Measurements from ENCODE around the gene XKR8.
"Not testable (repeated sequence)": the region's sequence is repeated elsewhere in the genome, so short reads cannot be mapped to it uniquely, and the experiment has no call there.

XKR8 gene

DNA sequence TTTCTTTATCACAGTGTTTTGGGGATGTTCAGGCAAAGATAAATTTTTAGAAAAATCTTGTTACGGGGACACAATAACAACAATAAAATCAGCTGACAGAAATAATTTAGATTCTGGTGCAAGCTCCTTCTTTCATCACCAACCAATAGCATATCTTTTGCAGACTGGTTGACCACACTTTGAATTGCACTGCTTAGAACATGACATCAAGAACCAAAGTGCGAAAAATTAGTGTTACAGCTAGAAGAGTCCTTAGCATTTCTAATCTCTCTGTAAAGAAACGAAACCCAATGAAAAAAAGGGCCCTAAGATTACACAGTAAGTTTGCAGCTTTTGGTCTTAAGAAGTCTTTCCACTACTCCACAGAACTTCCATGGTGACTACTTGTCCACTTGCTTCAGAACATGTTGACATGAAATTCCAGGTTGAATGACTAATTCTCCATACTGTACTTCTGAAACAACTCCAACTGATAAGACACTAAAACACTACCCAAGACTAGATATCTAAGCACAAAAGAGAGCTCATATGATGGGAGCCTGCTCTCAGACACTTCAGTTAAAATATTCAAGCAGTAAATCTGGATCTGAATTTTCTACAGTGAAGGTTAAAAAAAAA lies 31.3 kb downstream of the XKR8 start:
- no peak for DNase-seq (ENCODE audit: low read depth, low spot score)

- DNase-seq (ENCODE audit: low read depth, low spot score) = no peak
Measured at GRCh38 chr1:27992276-27992675, 32.5 kb downstream of the XKR8 start.

- DNase-seq (ENCODE audit: low read depth, low spot score) = no peak
Measured at GRCh38 chr1:27993241-27993640, 33.5 kb downstream of the XKR8 start.

DNA sequence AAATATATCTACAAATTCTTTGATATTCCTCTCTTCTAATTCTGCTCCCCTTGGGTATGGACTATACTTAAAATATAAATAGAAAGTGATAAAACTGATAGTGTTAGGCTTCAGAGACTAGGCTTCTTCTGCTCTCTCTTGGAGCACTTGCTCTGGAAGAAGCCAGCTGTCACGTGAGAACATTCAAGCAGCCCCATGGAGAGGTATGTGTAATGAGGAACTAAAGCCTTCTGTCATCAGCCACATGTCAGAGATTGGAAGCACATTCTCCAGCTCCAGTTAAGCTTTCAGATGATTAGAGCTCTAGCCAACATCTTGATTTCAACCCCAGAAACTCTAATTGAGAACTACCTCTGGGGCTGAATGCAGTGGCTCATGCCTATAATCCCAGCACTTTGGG lies 34.3 kb downstream of the XKR8 start:
- DNase-seq (ENCODE audit: low read depth, low spot score) = no peak

GRCh38 chr1:27994526-27994925 lies 34.8 kb downstream of the XKR8 start:
- DNase-seq (ENCODE audit: low read depth, low spot score) = not testable (repeated sequence)

DNA sequence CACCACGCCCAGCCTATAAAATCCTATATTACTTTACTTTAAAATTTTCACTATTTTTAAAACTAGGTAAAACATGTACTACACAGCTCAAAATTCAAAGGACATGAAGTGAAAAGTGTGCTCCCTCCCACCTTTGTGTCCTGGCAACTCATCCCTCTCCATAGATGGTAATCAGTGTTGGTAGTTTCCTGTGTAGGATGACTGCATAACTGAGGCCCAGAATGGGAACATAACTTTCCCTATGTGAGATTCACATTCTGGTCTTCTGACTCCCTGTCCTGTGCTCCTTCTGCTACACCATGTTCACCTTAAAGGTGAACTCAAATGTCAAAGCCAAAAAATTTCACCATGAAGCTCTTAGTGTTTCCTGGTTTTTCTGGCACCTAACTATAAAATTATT lies 39.3 kb downstream of the XKR8 start:
- DNase-seq (ENCODE audit: low read depth, low spot score) = no peak

GRCh38 chr1:28002600-28002999 lies 42.8 kb downstream of the XKR8 start:
- DNase-seq (ENCODE audit: low read depth, low spot score) = no peak

GRCh38 chr1:28003117-28003516 lies 43.3 kb downstream of the XKR8 start:
- not testable (repeated sequence) for DNase-seq (ENCODE audit: low read depth, low spot score)

DNA sequence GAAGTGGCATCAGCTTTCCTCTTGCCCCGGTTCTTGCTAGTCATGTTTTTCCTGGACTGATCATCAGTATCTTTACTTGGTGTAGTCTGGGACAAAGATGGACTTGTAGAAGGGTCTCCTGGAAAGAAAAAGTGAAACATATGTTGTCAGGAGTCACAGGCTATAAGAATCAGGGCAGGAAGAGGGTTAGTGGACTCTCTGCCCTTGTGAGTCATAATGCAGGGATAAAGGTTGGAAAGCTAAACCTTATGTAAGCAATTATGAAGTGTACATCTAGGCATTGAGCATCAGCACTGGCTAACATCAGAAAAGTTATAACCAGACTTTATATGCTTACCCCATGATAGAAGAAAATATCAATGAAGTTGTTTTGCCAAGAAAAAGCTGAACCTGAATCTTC lies 51.2 kb downstream of the XKR8 start:
- no peak for DNase-seq (ENCODE audit: low read depth, low spot score)

Data from astrocyte of the hippocampus (primary cell).